Natural killer cell (primary cell): Measurements from ENCODE around the gene HOXC4. TPM values are rescaled to one million over a fixed set of nuclear protein-coding genes. Genes with fewer than 3 reads are reported as not detected.
A peak's percentile ranks its signal among the peaks of the same experiment; 100 is the strongest.

ENCODE experiments used
- ATAC-seq, 3 donors: fragments of 150-1000 bp in 2 of 3; fragments of 200-7000 bp in 1 of 3; cut with Tn5 transposase; 1 replicate in 1 of 3; 2 replicates in 2 of 3; pipeline ENCODE4 v1.10.0; 2021; ENCODE audit warnings: mild to moderate bottlenecking in 2 of 3, moderate library complexity in 2 of 3
- DNase-seq, 2 donors: peaks; one replicate each; pipeline versions ENCODE4 v3.0.0 to v3.0.0-alpha.2; 2013 to 2021; ENCODE audit warnings: mixed read lengths in 1 of 2
- H3K27ac ChIP-seq: one replicate; pipeline ENCODE4 v1.5.1; 2013; ENCODE audit warnings: mild to moderate bottlenecking, low read length
- H3K27me3 ChIP-seq: one replicate; pipeline ENCODE4 v1.6.1; 2013; ENCODE audit warnings: low read length; ENCODE audit not compliant: control insufficient read depth, insufficient read depth
- H3K36me3 ChIP-seq: one replicate; pipeline ENCODE4 v1.6.1; 2013; ENCODE audit warnings: low read length; ENCODE audit not compliant: control insufficient read depth, insufficient read depth
- H3K4me1 ChIP-seq: one replicate; pipeline ENCODE4 v1.6.1; 2013; ENCODE audit warnings: low read length; ENCODE audit not compliant: control insufficient read depth, insufficient read depth
- H3K4me3 ChIP-seq: one replicate; pipeline ENCODE4 v1.5.1; 2013; ENCODE audit warnings: low read length
- H3K9me3 ChIP-seq: one replicate; pipeline ENCODE4 v1.6.1; 2013; ENCODE audit warnings: low read length; ENCODE audit not compliant: control insufficient read depth, insufficient read depth
- H3K27ac Mint-ChIP-seq, 2 donors: one replicate each; pipeline ENCODE4 v1.8.0; 2022; ENCODE audit warnings: mild to moderate bottlenecking in 2 of 2, mixed read lengths in 2 of 2, moderate library complexity in 1 of 2
- H3K27me3 Mint-ChIP-seq, 2 donors: one replicate each; pipeline ENCODE4 v1.8.0; 2022; ENCODE audit warnings: low read depth in 2 of 2, mixed read lengths in 2 of 2
- H3K36me3 Mint-ChIP-seq: one replicate; pipeline ENCODE4 v1.8.0; 2022; ENCODE audit warnings: mixed read lengths
- H3K4me1 Mint-ChIP-seq, 2 donors: one replicate each; pipeline ENCODE4 v1.8.0; 2022; ENCODE audit warnings: mixed read lengths in 2 of 2
- H3K4me3 Mint-ChIP-seq: one replicate; pipeline ENCODE4 v1.8.0; 2022; ENCODE audit warnings: mild to moderate bottlenecking, moderate library complexity, mixed read lengths
- H3K9me3 Mint-ChIP-seq, 2 donors: one replicate each; pipeline ENCODE4 v1.8.0; 2022; ENCODE audit warnings: mixed read lengths in 2 of 2
- CTCF ChIP-seq: fragments of 200-600 bp; IDR thresholded peaks from one replicate; pipeline ENCODE4 v1.8.0; 2022; ENCODE audit warnings: antibody characterized with exemption
- WGBS: methylation state at CpG from one replicate; pipeline ENCODE4 v1.1.7; 2013; ENCODE audit warnings: missing lambda C conversion rate; ENCODE audit not compliant: insufficient coverage; 5-methylcytosine and 5-hydroxymethylcytosine counted together
- intact Hi-C: fragments of 100-400 bp; cut with micrococcal nuclease; formaldehyde crosslinking; loops from one replicate; pipeline ENCODE4 v1.14.2; 2022
- total RNA-seq, 4 donors: library from RNA; stranded (reverse); fragments of 120-200 nt in 1 of 4; gene quantifications; one replicate each; pipeline versions ENCODE4 v1.2.3 to v1.2.4, GENCODE V29; 2013 to 2022

Gene HOXC4
- total RNA-seq, 3 donors from 2014 or later (not counting 1 experiment from before 2014, with no cell fraction given): 0.95 to 3.2 (median 1.8) TPM

DNA sequence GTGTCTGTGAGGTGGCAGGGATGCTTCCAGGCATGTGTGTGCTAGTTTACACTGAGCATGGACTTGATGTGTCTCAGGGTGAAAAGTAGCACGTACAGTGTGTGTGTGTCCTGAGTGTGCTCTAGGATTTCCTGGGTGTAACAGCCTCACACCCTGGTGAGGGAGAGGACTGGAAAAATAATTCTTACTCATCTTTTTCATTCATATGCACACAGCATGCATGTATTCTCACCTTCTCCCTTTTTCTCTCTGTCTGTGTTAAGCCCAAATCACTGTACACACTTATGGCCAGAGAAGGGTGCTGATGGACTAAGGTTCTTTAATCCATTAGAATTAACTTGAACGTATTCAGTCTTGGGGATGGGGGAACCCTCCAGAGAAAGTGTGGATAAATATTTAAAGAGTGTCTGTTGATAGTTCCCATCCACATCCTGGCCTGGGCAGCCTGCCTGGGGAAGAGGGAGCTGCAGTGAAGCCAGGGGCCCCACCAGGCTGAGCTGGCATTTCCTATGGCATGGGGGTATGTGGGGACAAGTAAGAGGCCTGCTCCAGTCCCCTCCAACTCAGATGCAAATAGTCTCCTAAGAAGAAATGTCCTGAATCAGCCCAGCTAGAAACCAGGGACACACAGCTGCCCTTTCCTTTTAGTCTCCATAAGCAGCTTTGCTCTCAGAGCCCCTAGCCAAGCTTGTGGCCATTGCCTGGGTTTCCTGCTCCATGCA lies 45.9 kb upstream of the HOXC4 start:
- Mint-ChIP-seq H3K9me3 (no peaks in the 10 kb centered on the region), H3K27ac (no peak overlapping the region), H3K4me3 (no peak overlapping the region), H3K36me3 (peaks cover 5% of the 10 kb centered on the region), H3K4me1 (peaks cover 18 to 30% of the 10 kb centered on the region in 2 donors), H3K27me3 (peaks cover 81 to 91% of the 10 kb centered on the region in 2 donors)
- ATAC-seq (no peak), DNase-seq (no peak)
- Histone ChIP-seq H3K4me3 (no peak overlapping the region), H3K36me3 (no peaks in the 10 kb centered on the region), H3K27ac (no peak overlapping the region), H3K27me3 (peaks cover 81% of the 10 kb centered on the region), H3K4me1 (peaks cover 16% of the 10 kb centered on the region), H3K9me3 (peaks cover 3% of the 10 kb centered on the region)
- no peak for TF ChIP-seq CTCF
- intact Hi-C loops: loop anchor here (2.0 kb wide), 1 partner anchor 183 kb away; no protein-coding TSS in a partner anchor
- WGBS: 35% methylated on average over 2 of the region's 2 CpGs

DNA sequence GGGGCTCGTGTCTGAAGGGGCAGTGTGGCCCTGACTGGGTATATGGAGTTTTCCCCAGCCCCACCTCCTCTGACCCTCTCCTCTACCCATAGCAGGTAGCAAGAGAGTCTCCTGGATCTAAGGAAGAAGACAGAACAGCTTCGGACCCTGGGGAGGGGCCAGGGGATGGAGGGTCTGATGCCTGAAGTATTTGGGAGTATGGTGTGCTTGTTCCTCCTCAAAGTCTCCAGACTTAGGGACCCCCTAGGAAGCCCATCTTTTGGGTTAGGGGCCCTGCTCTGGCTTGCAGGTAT lies 45.4 kb upstream of the HOXC4 start:
- Mint-ChIP-seq H3K36me3 (peaks cover 5% of the 10 kb centered on the region), H3K9me3 (no peaks in the 10 kb centered on the region), H3K4me3 (no peak overlapping the region), H3K27me3 (peaks cover 82 to 91% of the 10 kb centered on the region in 2 donors), H3K4me1 (peaks cover 18 to 30% of the 10 kb centered on the region in 2 donors), H3K27ac (no peak overlapping the region)
- no peaks in the 10 kb centered on the region for H3K36me3 ChIP-seq
- intact Hi-C loops: no loop called here
- H3K9me3 ChIP-seq: no peaks in the 10 kb centered on the region
- no peak overlapping the region for H3K27ac ChIP-seq
- DNase-seq (no peak), ATAC-seq (no peak)
- peaks cover 16% of the 10 kb centered on the region for H3K4me1 ChIP-seq
- 34% methylated on average over 2 of the region's 2 CpGs for WGBS
- H3K4me3 ChIP-seq: no peak overlapping the region
- peaks cover 82% of the 10 kb centered on the region for H3K27me3 ChIP-seq
- TF ChIP-seq CTCF: no peak

GRCh38 chr12:54009171-54010052 lies 44.2 kb upstream of the HOXC4 start:
- 3% methylated on average over 48 of the region's 51 CpGs for WGBS
- Histone ChIP-seq H3K27me3 (peaks cover 84% of the 10 kb centered on the region), H3K36me3 (no peaks in the 10 kb centered on the region), H3K4me3 (no peak overlapping the region), H3K27ac (no peak overlapping the region), H3K9me3 (no peaks in the 10 kb centered on the region), H3K4me1 (peaks cover 19% of the 10 kb centered on the region)
- Mint-ChIP-seq H3K9me3 (no peaks in the 10 kb centered on the region), H3K36me3 (peaks cover 5% of the 10 kb centered on the region), H3K27ac (peak overlapping the region in 1 of 2 donors; percentile 23), H3K4me1 (peaks cover 18 to 36% of the 10 kb centered on the region in 2 donors), H3K4me3 (peak overlapping the region; percentile 68), H3K27me3 (peaks cover 81 to 84% of the 10 kb centered on the region in 2 donors)
- intact Hi-C loops: loop anchor here (5.0 to 10.0 kb wide), 2 partner anchors 32 to 275 kb away; partner anchors contain the start of genes CBX5 and HNRNPA1
- DNase-seq (peak in 1 of 2 donors; percentile 60), ATAC-seq (peak in 2 of 3 donors; percentile 27 to 37)
- no peak for TF ChIP-seq CTCF
